OCI-M1 (cell line): ENCODE results near the gene SMIM12.

Experiments used
- DNase-seq: peaks from one replicate; lab custom pipeline; 2025; lab: John Stamatoyannopoulos, UW

The SMIM12 gene

DNA sequence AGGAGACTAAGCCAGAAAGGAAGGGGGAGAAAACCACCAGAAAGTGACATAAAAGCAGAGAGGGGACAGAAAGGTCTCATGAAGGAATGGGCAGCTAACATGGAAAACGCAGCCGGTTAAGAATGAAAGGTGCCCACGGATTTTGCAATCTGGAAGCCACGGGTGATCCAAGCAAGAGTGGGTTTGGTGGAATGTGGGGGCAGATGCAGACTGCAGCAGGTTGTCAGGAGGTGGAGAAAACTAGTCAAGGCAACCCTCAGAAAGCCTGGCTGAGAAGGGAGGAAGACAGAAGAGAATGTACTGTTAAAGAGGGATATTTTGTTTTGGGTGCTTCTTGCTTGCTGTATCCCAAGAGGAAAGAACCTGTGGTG lies 12.6 kb upstream of the SMIM12 start:
- no peak for DNase-seq

GRCh38 chr1:34871443-34872132 lies 12.0 kb upstream of the SMIM12 start:
- DNase-seq, result no peak

DNA sequence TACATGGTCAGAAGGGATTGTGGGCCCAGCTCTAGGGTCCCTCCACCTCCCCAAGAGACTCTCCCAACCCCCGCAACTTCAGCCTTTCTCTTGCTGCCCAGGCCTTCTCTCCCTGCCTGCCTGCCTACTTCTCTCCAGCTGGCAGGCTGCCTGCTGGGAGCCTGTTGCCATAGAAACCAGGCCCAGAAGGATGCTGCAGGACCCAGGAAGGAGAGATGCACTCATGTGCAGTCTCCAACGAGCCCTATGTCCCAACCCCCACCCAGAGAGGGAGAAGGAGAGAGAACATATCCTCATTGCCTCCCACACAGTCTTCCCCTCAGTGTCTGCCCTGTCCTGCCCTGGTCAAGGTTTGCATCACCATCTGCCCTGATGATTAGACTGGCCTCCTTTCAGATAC lies 10.8 kb upstream of the SMIM12 start:
- DNase-seq, result no peak

DNA sequence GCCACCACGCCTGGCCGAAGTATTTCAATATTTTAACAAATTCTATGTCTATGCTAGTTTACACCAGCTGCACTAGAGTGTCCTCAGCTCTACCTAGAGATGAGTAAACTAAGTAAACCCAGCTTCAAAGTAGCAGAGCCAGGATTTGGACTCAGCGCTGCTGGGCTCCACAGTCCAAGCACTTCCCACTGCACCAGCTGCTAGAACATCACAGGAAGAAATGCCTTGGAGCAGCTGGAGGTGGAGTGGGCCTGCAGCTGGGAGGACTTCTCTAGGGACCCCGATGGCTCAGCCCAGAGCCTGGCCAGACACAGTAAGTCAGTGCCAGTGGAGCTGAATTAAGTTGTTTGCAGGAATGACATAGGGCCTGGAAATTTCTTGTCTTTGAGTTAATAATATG lies 10.2 kb upstream of the SMIM12 start:
- DNase-seq, result no peak

DNA sequence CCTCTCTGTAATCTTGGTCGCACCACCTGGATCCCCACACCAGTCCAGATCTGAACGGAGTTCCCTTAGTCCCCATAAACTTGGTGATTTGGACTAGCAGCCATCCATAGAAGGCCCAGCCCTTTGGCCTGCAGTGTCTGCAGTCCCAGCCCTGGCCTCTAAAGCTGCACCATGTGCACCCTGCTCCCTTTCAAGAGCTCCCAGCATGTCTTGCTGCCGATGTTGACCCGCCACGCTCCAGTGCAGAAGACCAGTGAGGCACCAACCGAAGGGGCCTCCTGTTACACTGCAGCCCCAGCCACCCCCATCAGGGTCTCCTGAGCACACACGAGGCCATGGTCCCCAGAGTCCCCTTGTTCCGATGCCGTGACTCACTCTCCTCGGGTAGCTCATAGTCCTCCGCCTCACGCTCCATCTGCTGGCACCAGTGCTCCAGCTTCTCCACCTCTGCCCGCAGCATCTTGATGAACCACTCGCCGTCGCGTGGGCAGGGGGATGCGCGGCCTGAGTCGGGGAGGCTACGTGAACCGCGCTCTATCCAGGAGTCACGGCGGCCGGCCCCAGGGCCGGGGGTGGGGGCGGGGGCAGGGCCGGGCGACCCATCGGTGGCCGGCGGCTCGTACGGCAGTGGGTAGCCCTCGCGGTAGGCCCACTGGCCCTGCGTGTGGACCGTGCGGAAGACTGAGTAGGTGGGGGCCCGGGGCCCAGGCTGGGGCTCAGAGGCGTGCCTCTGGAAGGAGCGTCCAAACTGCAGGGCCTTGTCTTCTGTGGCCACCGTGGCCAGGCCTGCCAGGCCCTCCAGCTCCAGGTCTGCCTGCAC lies 8.9 kb upstream of the SMIM12 start:
- DNase-seq, result no peak

- DNase-seq, result no peak
Measured at GRCh38 chr1:34867415-34867814, 7.9 kb upstream of the SMIM12 start.

DNA sequence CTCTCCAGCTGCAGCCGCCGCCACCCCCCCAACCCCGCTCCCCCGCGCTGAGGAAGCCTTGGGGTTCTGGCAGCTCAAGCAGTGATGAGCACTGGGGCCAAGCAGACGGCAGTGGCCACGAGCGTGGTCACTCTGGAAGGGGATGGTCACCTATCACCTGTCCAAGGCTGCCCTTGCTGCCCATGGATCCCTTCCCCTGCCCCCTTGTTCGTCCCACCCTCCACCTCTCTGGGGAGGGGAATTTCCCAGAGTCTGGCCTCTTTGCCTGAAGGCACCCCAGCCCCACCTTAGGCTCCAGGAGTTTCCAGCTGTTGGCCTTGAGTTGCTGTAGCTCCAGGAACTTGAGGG lies 7.2 kb upstream of the SMIM12 start:
- no peak for DNase-seq

DNA sequence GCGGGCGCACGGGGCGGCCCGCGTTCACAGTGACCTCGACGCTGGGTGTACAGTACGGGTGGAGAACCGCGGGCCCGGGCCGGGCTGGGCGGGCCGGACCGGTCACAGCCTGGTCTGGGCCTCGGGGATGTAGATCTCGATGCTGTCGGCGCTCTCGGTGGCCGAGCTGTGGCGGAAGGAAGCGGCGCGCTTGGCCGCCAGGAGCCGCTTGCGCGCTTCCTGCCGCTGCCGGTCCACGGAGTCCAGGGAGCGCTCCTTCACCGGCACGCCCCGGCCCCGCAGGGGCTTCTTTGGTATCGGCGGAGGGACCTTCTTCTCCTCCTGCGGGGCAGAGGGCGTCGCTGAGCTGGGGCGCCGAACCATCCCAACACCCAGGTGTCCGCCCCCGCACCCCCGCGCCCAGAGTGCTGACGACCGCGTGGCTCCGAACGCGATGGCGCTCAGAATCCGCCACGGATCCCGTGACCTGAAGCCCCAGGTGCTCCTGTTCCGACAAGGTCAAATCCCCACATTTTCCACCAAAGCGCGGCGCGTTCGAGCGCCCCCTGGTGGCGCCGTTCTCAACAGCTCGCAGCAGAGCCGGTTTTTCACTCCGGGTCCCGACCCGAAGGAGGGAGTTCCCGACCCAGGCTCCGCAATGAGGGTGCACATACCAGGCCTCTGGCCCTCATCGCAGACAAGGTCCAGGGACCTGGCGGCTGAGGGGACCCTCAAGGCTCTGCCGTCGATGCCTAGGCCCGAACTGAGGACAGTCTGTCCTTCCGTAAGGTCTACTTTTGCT lies 6.6 kb upstream of the SMIM12 start:
- DNase-seq, result peak; percentile 86

DNA sequence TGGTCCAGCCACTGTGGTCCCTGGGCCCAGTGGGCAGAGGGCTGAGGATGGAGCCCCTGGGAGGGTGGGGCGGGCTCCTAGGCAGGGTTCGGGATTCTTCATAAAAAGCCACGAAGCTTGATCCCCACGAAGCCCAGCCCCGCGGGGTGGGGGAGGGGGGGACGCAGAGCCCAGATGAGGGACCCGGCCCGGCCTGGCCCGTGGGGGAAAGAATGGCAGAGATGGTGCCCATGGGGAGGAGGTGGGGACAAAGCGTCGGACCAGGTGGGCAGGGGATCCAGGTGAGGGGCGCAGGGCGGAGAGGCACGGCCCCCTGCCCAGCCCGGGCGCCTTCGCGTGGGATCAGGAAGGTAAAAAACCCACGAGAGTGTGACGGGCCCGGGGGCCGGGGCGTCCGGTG lies 6.0 kb upstream of the SMIM12 start:
- no peak for DNase-seq

GRCh38 chr1:34864759-34865158 lies 5.2 kb upstream of the SMIM12 start:
- peak; percentile 10 for DNase-seq

GRCh38 chr1:34863501-34863900 lies 4.0 kb upstream of the SMIM12 start:
- no peak for DNase-seq

GRCh38 chr1:34858901-34859445 lies 576 bp downstream of the SMIM12 start:
- no peak for DNase-seq

DNA sequence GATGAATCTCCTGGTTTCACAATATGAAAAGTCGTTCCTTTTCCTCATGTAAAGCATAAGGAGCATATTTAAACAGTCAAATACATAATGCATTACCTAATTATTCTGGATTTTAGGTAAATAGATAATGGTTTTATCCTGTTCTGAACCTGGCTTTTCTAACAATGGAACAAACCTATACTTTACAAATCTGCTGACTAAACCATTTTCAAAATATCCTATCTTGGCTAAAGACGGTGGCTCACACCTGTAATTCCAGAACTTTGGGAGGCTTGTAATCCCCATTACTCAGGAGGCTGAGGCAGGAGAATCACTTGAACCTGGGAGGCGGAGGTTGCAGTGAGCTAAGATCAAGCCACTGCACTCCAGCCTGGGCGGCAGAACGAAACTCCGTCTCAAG lies 2.9 kb downstream of the SMIM12 start:
- DNase-seq, result no peak

DNA sequence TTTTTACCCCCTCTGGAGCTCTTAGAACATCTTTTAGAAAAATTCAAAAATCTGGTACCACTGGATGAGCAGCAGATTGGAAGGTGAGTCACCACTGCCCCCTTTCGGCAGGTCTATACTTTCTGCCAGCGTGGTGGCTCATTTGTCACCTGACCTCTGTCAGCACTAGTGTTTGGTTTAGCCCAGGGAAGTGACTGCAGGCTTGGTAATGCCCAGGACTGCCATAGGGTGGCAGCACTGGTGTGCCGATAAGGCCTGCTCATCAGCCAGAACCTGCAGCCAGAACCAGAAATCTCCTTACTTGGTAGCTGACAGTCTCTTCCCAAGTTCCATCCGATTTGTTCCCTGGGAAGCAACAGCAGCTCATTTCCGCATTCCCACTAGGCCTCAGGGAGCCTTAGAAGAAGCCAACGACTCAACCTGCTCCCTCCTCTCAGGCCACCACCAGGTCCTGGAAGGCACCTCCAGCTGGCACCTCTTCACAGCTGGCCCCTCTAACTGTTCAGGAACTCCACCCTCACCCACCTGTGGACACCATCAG lies 6.8 kb downstream of the SMIM12 start:
- peak; percentile 97 for DNase-seq

- no peak for DNase-seq
Measured at GRCh38 chr1:34851431-34852105, 8.0 kb downstream of the SMIM12 start.

DNA sequence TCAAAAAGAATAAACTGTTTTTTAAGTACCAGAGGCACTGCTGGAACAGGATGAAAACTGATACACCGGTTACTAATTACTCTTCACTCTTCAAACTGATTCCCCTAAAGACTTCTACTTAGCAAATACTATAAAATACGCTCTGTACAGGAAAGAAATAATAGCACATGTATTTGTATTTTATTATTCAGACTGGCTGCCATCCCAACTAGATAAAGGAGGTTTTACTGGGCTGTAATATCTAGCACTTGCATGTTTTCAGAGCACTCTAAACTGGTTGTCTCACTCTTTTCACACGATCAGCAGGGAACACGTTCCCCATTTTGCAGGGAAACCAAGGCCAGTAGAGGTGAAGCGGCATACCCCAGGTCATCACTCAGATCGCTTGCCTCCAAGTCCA lies 9.2 kb downstream of the SMIM12 start:
- no peak for DNase-seq

DNA sequence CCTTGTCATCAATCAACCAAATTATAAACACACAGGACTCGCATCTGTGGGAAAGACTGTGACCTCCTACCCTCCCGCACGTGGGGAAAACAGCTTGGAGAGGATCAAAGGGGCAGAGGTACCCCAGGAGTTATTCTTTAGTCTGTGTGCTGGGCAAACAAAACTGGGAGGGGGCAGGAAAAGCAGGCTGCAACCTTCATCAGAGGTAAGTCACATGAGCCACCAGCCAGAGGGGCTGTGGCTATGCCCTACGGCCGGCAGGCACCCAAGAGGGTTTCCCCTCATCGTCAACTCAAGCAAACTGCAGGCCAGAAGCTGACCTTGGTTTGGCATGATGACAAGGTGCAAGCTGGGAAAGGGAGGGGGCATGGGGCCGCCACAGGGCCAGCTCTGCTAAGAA lies 12.5 kb downstream of the SMIM12 start:
- no peak for DNase-seq

DNA sequence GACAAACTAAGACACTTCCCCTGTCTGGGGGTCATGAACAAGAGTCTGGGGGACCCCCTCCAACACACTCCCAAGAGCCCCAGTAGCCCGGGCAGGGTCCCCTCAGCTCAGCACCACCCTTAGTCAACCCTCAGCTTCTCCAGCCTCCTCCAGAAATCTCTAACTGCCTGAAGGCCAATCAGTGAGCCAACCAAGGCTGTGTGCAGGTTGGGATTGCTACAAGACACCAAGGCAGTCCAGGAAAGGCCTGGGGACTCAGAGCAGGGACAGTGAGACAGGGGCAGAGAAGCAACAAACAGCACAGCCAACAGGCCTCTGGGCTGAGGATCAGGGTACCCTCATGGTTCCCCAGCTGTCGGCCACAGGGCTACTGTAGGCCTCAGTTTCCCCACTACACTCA lies 13.3 kb downstream of the SMIM12 start:
- peak; percentile 46 for DNase-seq

DNA sequence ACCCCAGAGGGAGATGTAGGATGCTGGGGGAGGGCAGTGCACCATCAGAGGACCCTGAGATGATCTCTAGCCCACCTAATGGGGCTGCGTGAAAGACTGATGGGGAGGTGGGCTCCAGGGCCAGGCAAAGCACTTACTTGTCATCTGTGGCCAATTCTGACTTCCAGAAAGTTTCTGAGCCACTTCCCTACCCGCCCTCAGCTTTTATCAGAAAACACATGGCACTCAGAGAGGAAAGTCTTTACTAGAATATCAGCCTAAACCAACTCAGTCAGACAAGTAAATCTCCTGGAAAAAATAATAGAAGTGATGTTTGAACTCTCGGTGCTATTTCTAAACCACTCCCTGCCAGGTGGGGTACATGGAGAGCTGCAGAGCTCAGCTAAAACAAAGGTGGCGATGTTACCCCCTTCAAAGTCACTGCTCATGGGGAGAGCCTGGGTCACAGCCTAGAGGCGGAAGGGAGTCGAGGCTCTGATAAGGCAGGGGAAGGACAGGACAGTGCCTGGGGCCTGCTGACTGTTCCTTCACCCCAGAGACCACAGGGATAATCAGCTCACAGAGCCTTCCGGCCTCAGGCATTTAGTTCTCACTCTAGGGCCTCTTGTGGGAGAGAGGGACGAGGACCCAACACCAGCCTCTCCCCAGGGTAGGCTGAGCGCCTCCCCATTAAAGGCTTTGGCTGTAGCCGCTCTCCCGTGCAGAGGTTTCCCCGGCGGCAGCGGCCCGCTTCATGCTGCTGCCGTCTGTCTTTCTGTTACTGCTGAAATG lies 14.2 kb downstream of the SMIM12 start:
- peak; percentile 87 for DNase-seq

- DNase-seq, result peak; percentile 59
Measured at GRCh38 chr1:34844252-34844634, 15.3 kb downstream of the SMIM12 start.
